ENCODE results near the gene ZNF507.
A peak's percentile ranks its signal among the peaks of the same experiment; 100 is the strongest.

The ZNF507 gene

DNA sequence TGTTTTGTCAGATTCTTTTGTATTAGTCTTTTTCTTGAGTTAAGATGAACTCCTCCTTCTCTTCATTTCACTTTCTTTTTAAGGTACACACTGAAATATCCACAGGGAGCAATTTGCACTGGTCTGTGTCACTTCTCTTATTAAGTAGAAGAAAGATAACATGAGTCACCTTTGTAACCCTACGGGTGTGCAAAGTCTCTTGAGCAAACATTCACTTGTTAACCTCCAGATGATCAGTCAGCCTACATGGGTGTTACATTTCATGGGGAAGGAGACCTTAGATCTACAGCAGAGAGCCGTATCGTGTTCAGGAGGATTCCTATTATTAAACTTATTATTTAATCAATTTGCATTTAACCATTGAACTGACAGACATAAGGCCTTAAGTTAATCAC lies 5.1 kb downstream of the ZNF507 start:
- DNase-seq (no peak), ATAC-seq (ENCODE audit: insufficient read depth, low read depth) (no peak)
- no peak overlapping the region for H3K27ac ChIP-seq (ENCODE audit: low read length)
- H3K9me3 ChIP-seq (ENCODE audit: insufficient read depth, low read length, severe bottlenecking): no peaks in the 10 kb centered on the region
- H3K27me3 ChIP-seq (ENCODE audit: insufficient read depth, low read length, poor library complexity): no peaks in the 10 kb centered on the region
- peaks cover 78% of the 10 kb centered on the region for H3K36me3 ChIP-seq (ENCODE audit: insufficient read depth, low read length)
- H4K20me1 ChIP-seq (ENCODE audit: insufficient read depth, low read length): peaks cover 28% of the 10 kb centered on the region
- H3K4me2 ChIP-seq (ENCODE audit: insufficient read depth, low read length): peak overlapping the region; percentile 17; the same call in 1 of the 2 replicates
- no peak overlapping the region for H3K9ac ChIP-seq (ENCODE audit: low read depth, low read length)
- no peak overlapping the region for H2AFZ ChIP-seq (ENCODE audit: low read depth, low read length)
- TF ChIP-seq, protein P1, sequence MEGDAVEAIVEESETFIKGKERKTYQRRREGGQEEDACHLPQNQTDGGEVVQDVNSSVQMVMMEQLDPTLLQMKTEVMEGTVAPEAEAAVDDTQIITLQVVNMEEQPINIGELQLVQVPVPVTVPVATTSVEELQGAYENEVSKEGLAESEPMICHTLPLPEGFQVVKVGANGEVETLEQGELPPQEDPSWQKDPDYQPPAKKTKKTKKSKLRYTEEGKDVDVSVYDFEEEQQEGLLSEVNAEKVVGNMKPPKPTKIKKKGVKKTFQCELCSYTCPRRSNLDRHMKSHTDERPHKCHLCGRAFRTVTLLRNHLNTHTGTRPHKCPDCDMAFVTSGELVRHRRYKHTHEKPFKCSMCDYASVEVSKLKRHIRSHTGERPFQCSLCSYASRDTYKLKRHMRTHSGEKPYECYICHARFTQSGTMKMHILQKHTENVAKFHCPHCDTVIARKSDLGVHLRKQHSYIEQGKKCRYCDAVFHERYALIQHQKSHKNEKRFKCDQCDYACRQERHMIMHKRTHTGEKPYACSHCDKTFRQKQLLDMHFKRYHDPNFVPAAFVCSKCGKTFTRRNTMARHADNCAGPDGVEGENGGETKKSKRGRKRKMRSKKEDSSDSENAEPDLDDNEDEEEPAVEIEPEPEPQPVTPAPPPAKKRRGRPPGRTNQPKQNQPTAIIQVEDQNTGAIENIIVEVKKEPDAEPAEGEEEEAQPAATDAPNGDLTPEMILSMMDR (IDR thresholded peaks at IDR 0.05; ENCODE audit: borderline replicate concordance, extremely low read depth, low read length, poor library complexity, severe bottlenecking): no peak
- TF ChIP-seq EZH2 (IDR thresholded peaks at IDR 0.05; ENCODE audit: borderline replicate concordance, low read depth, low read length, severe bottlenecking): no peak
- peaks cover 32% of the 10 kb centered on the region for H3K4me1 ChIP-seq (ENCODE audit: insufficient read depth, low read length)
- no peak overlapping the region for H3K4me3 ChIP-seq (ENCODE audit: low read depth in 1 of 2, low read length in 2 of 2)
- H3K79me2 ChIP-seq (ENCODE audit: insufficient read depth, low read length): peaks cover 96% of the 10 kb centered on the region

DNA sequence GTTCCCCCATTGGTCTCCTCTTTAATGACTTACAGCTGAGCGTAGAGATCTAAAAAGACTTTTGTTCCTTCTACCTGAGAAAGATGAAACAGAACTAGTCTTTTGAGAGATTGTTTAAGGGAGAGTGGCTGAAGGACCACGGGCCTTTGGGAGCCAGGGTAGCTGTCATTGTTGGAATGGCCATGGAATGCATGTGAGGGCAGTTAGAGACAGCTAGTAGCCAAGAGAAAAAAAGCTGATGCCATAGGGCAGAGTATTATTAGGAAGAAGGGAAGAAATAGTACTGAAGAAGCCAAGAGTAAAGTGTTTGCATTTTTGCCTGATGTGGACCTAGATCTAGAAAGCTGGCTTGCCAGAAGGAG lies 5.6 kb downstream of the ZNF507 start:
- ATAC-seq (ENCODE audit: insufficient read depth, low read depth): no peak
- Histone ChIP-seq H3K27me3 (ENCODE audit: insufficient read depth, low read length, poor library complexity) (no peaks in the 10 kb centered on the region), H3K27ac (ENCODE audit: low read length) (no peak overlapping the region), H3K36me3 (ENCODE audit: insufficient read depth, low read length) (peaks cover 83% of the 10 kb centered on the region), H3K4me2 (ENCODE audit: insufficient read depth, low read length) (peak overlapping the region; percentile 17; the same call in 1 of the 2 replicates), H3K9me3 (ENCODE audit: insufficient read depth, low read length, severe bottlenecking) (no peaks in the 10 kb centered on the region), H3K4me3 (ENCODE audit: low read depth in 1 of 2, low read length in 2 of 2) (no peak overlapping the region), H3K9ac (ENCODE audit: low read depth, low read length) (no peak overlapping the region), H2AFZ (ENCODE audit: low read depth, low read length) (no peak overlapping the region), H4K20me1 (ENCODE audit: insufficient read depth, low read length) (peaks cover 28% of the 10 kb centered on the region), H3K4me1 (ENCODE audit: insufficient read depth, low read length) (peaks cover 32% of the 10 kb centered on the region), H3K79me2 (ENCODE audit: insufficient read depth, low read length) (peaks cover 93% of the 10 kb centered on the region)
- TF ChIP-seq, protein P1 (IDR thresholded peaks at IDR 0.05; ENCODE audit: borderline replicate concordance, extremely low read depth, low read length, poor library complexity, severe bottlenecking): no peak
- TF ChIP-seq EZH2 (IDR thresholded peaks at IDR 0.05; ENCODE audit: borderline replicate concordance, low read depth, low read length, severe bottlenecking): no peak
- DNase-seq: no peak

DNA sequence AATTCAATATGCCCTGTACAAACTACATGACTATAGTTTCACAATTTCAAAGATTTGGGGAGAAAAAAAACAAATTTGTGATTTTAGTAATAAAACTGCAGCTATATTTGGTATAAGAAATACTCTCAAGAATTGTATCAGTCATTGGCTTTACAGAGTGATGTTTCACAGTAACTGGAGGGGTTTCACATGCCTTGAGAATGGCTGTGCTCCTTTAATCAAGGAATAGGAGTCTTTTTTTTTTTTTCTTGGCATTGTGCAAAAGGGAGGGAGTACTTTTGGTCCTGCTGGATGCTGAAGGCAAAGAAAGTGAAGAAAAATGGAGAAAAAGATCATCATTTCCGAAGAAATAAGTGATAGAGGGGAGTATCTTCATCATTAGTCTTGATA lies 6.8 kb downstream of the ZNF507 start:
- H3K9ac ChIP-seq (ENCODE audit: low read depth, low read length): no peak overlapping the region
- H3K9me3 ChIP-seq (ENCODE audit: insufficient read depth, low read length, severe bottlenecking): no peaks in the 10 kb centered on the region
- no peak for ATAC-seq (ENCODE audit: insufficient read depth, low read depth)
- TF ChIP-seq EZH2 (IDR thresholded peaks at IDR 0.05; ENCODE audit: borderline replicate concordance, low read depth, low read length, severe bottlenecking): no peak
- TF ChIP-seq, protein P1 (IDR thresholded peaks at IDR 0.05; ENCODE audit: borderline replicate concordance, extremely low read depth, low read length, poor library complexity, severe bottlenecking): no peak
- no peak overlapping the region for H3K27ac ChIP-seq (ENCODE audit: low read length)
- H4K20me1 ChIP-seq (ENCODE audit: insufficient read depth, low read length): peaks cover 28% of the 10 kb centered on the region
- H2AFZ ChIP-seq (ENCODE audit: low read depth, low read length): no peak overlapping the region
- H3K4me2 ChIP-seq (ENCODE audit: insufficient read depth, low read length): no peak overlapping the region
- no peaks in the 10 kb centered on the region for H3K27me3 ChIP-seq (ENCODE audit: insufficient read depth, low read length, poor library complexity)
- peaks cover 83% of the 10 kb centered on the region for H3K79me2 ChIP-seq (ENCODE audit: insufficient read depth, low read length)
- H3K4me1 ChIP-seq (ENCODE audit: insufficient read depth, low read length): peaks cover 23% of the 10 kb centered on the region
- H3K36me3 ChIP-seq (ENCODE audit: insufficient read depth, low read length): peaks cover 94% of the 10 kb centered on the region
- DNase-seq: no peak
- no peak overlapping the region for H3K4me3 ChIP-seq (ENCODE audit: low read depth in 1 of 2, low read length in 2 of 2)

- Histone ChIP-seq H3K79me2 (ENCODE audit: insufficient read depth, low read length) (peaks cover 74% of the 10 kb centered on the region), H3K36me3 (ENCODE audit: insufficient read depth, low read length) (peaks cover 94% of the 10 kb centered on the region), H3K27me3 (ENCODE audit: insufficient read depth, low read length, poor library complexity) (no peaks in the 10 kb centered on the region), H4K20me1 (ENCODE audit: insufficient read depth, low read length) (peaks cover 26% of the 10 kb centered on the region), H3K4me3 (ENCODE audit: low read depth in 1 of 2, low read length in 2 of 2) (no peak overlapping the region), H2AFZ (ENCODE audit: low read depth, low read length) (no peak overlapping the region), H3K27ac (ENCODE audit: low read length) (no peak overlapping the region), H3K9ac (ENCODE audit: low read depth, low read length) (no peak overlapping the region), H3K9me3 (ENCODE audit: insufficient read depth, low read length, severe bottlenecking) (no peaks in the 10 kb centered on the region), H3K4me1 (ENCODE audit: insufficient read depth, low read length) (peaks cover 6% of the 10 kb centered on the region), H3K4me2 (ENCODE audit: insufficient read depth, low read length) (peak overlapping the region; percentile 7; the same call in 1 of the 2 replicates)
- TF ChIP-seq, protein P1 (IDR thresholded peaks at IDR 0.05; ENCODE audit: borderline replicate concordance, extremely low read depth, low read length, poor library complexity, severe bottlenecking): no peak
- TF ChIP-seq EZH2 (IDR thresholded peaks at IDR 0.05; ENCODE audit: borderline replicate concordance, low read depth, low read length, severe bottlenecking): no peak
- DNase-seq (no peak), ATAC-seq (ENCODE audit: insufficient read depth, low read depth) (no peak)
Observed at GRCh38 chr19:32354345-32354744, 8.9 kb downstream of the ZNF507 start.

Measured in DND-41 (cell line).